HG03045 (cell line): ENCODE results near the gene MAML2.
A peak's percentile ranks its signal among the peaks of the same experiment; 100 is the strongest.

Source experiments
- ATAC-seq: cut with Tn5 transposase; IDR thresholded peaks from one replicate; pipeline ENCODE4 v1.9.1; 2021; ENCODE audit warnings: mild to moderate bottlenecking, moderate library complexity; ENCODE audit not compliant: unreplicated experiment

The MAML2 gene

GRCh38 chr11:96054870-96055705 lies 287.9 kb downstream of the MAML2 start:
- no peak for ATAC-seq

GRCh38 chr11:96052921-96053651 lies 289.9 kb downstream of the MAML2 start:
- no peak for ATAC-seq

GRCh38 chr11:96051820-96052219 lies 291.2 kb downstream of the MAML2 start:
- ATAC-seq: peak; percentile 86

GRCh38 chr11:96050435-96051182 lies 292.4 kb downstream of the MAML2 start:
- no peak for ATAC-seq

- no peak for ATAC-seq
Measured at GRCh38 chr11:96049426-96049825, 293.6 kb downstream of the MAML2 start.

GRCh38 chr11:96045622-96046456 lies 297.2 kb downstream of the MAML2 start:
- ATAC-seq: no peak

- ATAC-seq: no peak
Measured at GRCh38 chr11:96044747-96045146, 298.2 kb downstream of the MAML2 start.

- no peak for ATAC-seq
Measured at GRCh38 chr11:96044311-96044710, 298.7 kb downstream of the MAML2 start.

GRCh38 chr11:96043291-96043690 lies 299.7 kb downstream of the MAML2 start:
- no peak for ATAC-seq

- no peak for ATAC-seq
Measured at GRCh38 chr11:96038046-96038445, 304.9 kb downstream of the MAML2 start.

- no peak for ATAC-seq
Measured at GRCh38 chr11:96037405-96037949, 305.5 kb downstream of the MAML2 start.

- ATAC-seq: no peak
Measured at GRCh38 chr11:96036863-96037262, 306.1 kb downstream of the MAML2 start.

- ATAC-seq: no peak
Measured at GRCh38 chr11:96035740-96036078, 307.3 kb downstream of the MAML2 start.

- no peak for ATAC-seq
Measured at GRCh38 chr11:96035031-96035739, 307.8 kb downstream of the MAML2 start.

- ATAC-seq: no peak
Measured at GRCh38 chr11:96033599-96033998, 309.4 kb downstream of the MAML2 start.

- no peak for ATAC-seq
Measured at GRCh38 chr11:96033095-96033494, 309.9 kb downstream of the MAML2 start.

GRCh38 chr11:96028746-96029145 lies 314.2 kb downstream of the MAML2 start:
- ATAC-seq: no peak

- no peak for ATAC-seq
Measured at GRCh38 chr11:96027021-96027420, 316.0 kb downstream of the MAML2 start.

- ATAC-seq: no peak
Measured at GRCh38 chr11:96026310-96026709, 316.7 kb downstream of the MAML2 start.

GRCh38 chr11:96024666-96025065 lies 318.3 kb downstream of the MAML2 start:
- ATAC-seq: no peak
